Trophoblast cell (in vitro differentiated cells and primary cell): ENCODE measurements around the gene CDH19.

Experiments
- DNase-seq, 2 donors: peaks; one replicate each; pipeline ENCODE4 v3.0.0-alpha.2; 2016
- H2AFZ ChIP-seq: 2 replicates; pipeline ENCODE4 v1.6.1; 2013; ENCODE audit warnings: low read length, moderate library complexity, mild to moderate bottlenecking; ENCODE audit not compliant: insufficient read depth, poor library complexity
- H2AK5ac ChIP-seq: 2 replicates; pipeline ENCODE4 v1.6.1; 2013; ENCODE audit warnings: mild to moderate bottlenecking, low read length
- H2BK120ac ChIP-seq: 2 replicates; pipeline ENCODE4 v1.6.1; 2013; ENCODE audit warnings: low read length, mild to moderate bottlenecking, moderate library complexity; ENCODE audit not compliant: insufficient read depth, poor library complexity
- H2BK12ac ChIP-seq: 2 replicates; pipeline ENCODE4 v1.6.1; 2013; ENCODE audit warnings: mild to moderate bottlenecking, low read length, moderate library complexity
- H2BK5ac ChIP-seq: 2 replicates; pipeline ENCODE4 v1.6.1; 2013; ENCODE audit warnings: low read length, low read depth, moderate library complexity, mild to moderate bottlenecking; ENCODE audit not compliant: poor library complexity
- H3K14ac ChIP-seq: 2 replicates; pipeline ENCODE4 v1.6.1; 2013; ENCODE audit warnings: mild to moderate bottlenecking, low read length
- H3K18ac ChIP-seq: 2 replicates; pipeline ENCODE4 v1.6.1; 2013; ENCODE audit warnings: mild to moderate bottlenecking, low read length
- H3K23ac ChIP-seq: 2 replicates; pipeline ENCODE4 v1.6.1; 2013; ENCODE audit warnings: low read length
- H3K27ac ChIP-seq: 2 replicates; pipeline ENCODE4 v1.5.1; 2013; ENCODE audit warnings: low read depth, mild to moderate bottlenecking, inconsistent platforms, low read length, moderate library complexity
- H3K27me3 ChIP-seq: 2 replicates; pipeline ENCODE4 v1.6.1; 2013; ENCODE audit warnings: inconsistent platforms, mild to moderate bottlenecking, low read length, moderate library complexity; ENCODE audit not compliant: insufficient read depth
- H3K36me3 ChIP-seq, 2 experiments: 1 replicate in 1 of 2; 2 replicates in 1 of 2; pipeline ENCODE4 v1.6.1; 2013; ENCODE audit warnings: low read length in 2 of 2, mild to moderate bottlenecking in 2 of 2, moderate library complexity in 1 of 2; ENCODE audit not compliant: insufficient read depth in 2 of 2, control insufficient read depth in 1 of 2
- H3K4ac ChIP-seq: 2 replicates; pipeline ENCODE4 v1.6.1; 2013; ENCODE audit warnings: low read depth, mild to moderate bottlenecking, low read length, moderate library complexity
- H3K4me1 ChIP-seq, 2 experiments: 1 replicate in 1 of 2; 2 replicates in 1 of 2; pipeline ENCODE4 v1.6.1; 2013; ENCODE audit warnings: low read length in 2 of 2, mild to moderate bottlenecking in 2 of 2, moderate library complexity in 1 of 2; ENCODE audit not compliant: insufficient read depth in 2 of 2, control insufficient read depth in 1 of 2
- H3K4me2 ChIP-seq: 2 replicates; pipeline ENCODE4 v1.6.1; 2013; ENCODE audit warnings: inconsistent platforms, mild to moderate bottlenecking, low read length, moderate library complexity
- H3K4me3 ChIP-seq: 2 replicates; pipeline ENCODE4 v1.5.1; 2013; ENCODE audit warnings: mild to moderate bottlenecking, low read depth, low read length, inconsistent platforms
- H3K79me1 ChIP-seq: one replicate; pipeline ENCODE4 v1.6.1; 2013; ENCODE audit warnings: low read length
- H3K79me2 ChIP-seq: 2 replicates; pipeline ENCODE4 v1.6.1; 2013; ENCODE audit warnings: low read length, mild to moderate bottlenecking; ENCODE audit not compliant: control insufficient read depth, insufficient read depth, poor library complexity
- H3K9ac ChIP-seq: 2 replicates; pipeline ENCODE4 v1.6.1; 2013; ENCODE audit warnings: mild to moderate bottlenecking, low read length
- H3K9me3 ChIP-seq: 2 replicates; pipeline ENCODE4 v1.6.1; 2013; ENCODE audit warnings: low read depth, mild to moderate bottlenecking, control low read depth, inconsistent platforms, low read length; ENCODE audit not compliant: insufficient read depth
- H4K12ac ChIP-seq: 2 replicates; pipeline ENCODE4 v1.6.1; 2013; ENCODE audit warnings: low read depth, mild to moderate bottlenecking, low read length, moderate library complexity
- H4K8ac ChIP-seq: 2 replicates; pipeline ENCODE4 v1.6.1; 2013; ENCODE audit warnings: low read depth, mild to moderate bottlenecking, low read length, moderate library complexity
- H4K91ac ChIP-seq: one replicate; pipeline ENCODE4 v1.6.1; 2013; ENCODE audit warnings: low read depth, mild to moderate bottlenecking, low read length, moderate library complexity
- WGBS: extraction: QIAGEN DNeasy Blood & Tissue Kit; methylation state at CpG from one replicate; pipeline ENCODE4 v1.1.7; 2013; ENCODE audit warnings: missing lambda C conversion rate; ENCODE audit not compliant: insufficient read length, insufficient coverage; ENCODE audit errors: extremely low coverage; 5-methylcytosine and 5-hydroxymethylcytosine counted together

The CDH19 gene

DNA sequence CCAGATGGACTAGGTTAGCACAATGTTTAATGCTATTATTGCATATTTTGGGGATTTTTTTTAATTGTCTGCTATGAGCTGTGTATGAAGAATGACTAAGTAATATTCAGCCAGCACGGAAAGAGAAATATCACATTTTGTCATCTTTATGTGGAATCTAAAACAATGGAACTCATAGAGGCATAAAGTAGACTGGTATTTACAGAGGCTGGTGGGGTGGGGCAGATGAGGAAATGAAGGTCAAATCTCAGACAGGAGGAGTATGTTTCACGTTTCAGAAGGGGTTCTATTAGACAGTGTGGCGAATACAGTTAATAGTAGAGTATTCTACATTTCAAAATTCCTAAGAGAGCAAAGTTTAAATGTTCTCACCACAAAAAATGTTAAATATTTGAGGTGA is 4.7 kb downstream of the CDH19 start:
- H3K9ac ChIP-seq = no peak overlapping the region
- H3K9me3 ChIP-seq = no peaks in the 10 kb centered on the region
- H3K18ac ChIP-seq = no peak overlapping the region
- no peak overlapping the region for H2BK5ac ChIP-seq
- H3K4ac ChIP-seq = no peak overlapping the region
- no peak overlapping the region for H2AFZ ChIP-seq
- H3K79me2 ChIP-seq = no peaks in the 10 kb centered on the region
- no peak overlapping the region for H2AK5ac ChIP-seq
- no peak overlapping the region for H4K91ac ChIP-seq
- H3K4me2 ChIP-seq = no peak overlapping the region
- H3K4me1 ChIP-seq = no peaks in the 10 kb centered on the region
- WGBS = no CpG with 5 or more reads among the region's 3 CpGs
- H3K27ac ChIP-seq = no peak overlapping the region
- H3K27me3 ChIP-seq = no peaks in the 10 kb centered on the region
- H4K12ac ChIP-seq = no peak overlapping the region
- H2BK12ac ChIP-seq = no peak overlapping the region
- no peak overlapping the region for H3K23ac ChIP-seq
- H3K4me3 ChIP-seq = no peak overlapping the region
- no peak overlapping the region for H2BK120ac ChIP-seq
- no peak overlapping the region for H4K8ac ChIP-seq
- no peak for DNase-seq
- no peaks in the 10 kb centered on the region for H3K36me3 ChIP-seq
- no peak overlapping the region for H3K14ac ChIP-seq
- H3K79me1 ChIP-seq = no peaks in the 10 kb centered on the region

DNA sequence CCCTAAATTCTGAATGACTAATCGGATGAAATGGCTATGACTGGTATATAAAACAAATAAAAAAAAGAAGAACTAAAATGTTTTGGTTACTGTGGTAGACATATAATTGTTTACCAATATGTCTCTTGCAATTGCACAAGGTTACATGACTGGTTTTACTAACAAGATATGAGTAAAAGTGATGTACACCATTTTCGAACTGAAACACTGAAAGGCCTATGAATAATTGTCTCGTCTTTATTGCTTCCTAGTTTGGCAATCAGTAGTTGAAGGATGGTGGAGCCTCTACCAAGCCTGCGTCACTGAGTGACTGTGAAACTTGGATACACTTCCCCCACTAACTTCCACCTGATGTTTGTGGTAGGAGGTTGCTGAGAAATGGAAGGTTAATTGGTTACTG is 16.5 kb downstream of the CDH19 start:
- Histone ChIP-seq H3K4ac (no peak overlapping the region), H2BK5ac (no peak overlapping the region), H3K79me2 (no peaks in the 10 kb centered on the region), H2AK5ac (no peak overlapping the region), H3K23ac (no peak overlapping the region), H4K91ac (no peak overlapping the region), H3K14ac (no peak overlapping the region), H3K4me1 (no peaks in the 10 kb centered on the region), H3K36me3 (no peaks in the 10 kb centered on the region), H4K8ac (no peak overlapping the region), H3K9me3 (no peaks in the 10 kb centered on the region), H2BK120ac (no peak overlapping the region), H3K4me3 (no peak overlapping the region), H4K12ac (no peak overlapping the region), H3K27ac (no peak overlapping the region), H2BK12ac (no peak overlapping the region), H3K18ac (no peak overlapping the region), H3K27me3 (no peaks in the 10 kb centered on the region), H3K4me2 (no peak overlapping the region), H2AFZ (no peak overlapping the region), H3K9ac (no peak overlapping the region), H3K79me1 (no peaks in the 10 kb centered on the region)
- WGBS = no CpG with 5 or more reads among the region's 4 CpGs
- DNase-seq = no peak

- Histone ChIP-seq H2AFZ (no peak overlapping the region), H3K23ac (no peak overlapping the region), H3K79me1 (no peaks in the 10 kb centered on the region), H3K4me1 (no peaks in the 10 kb centered on the region), H3K4me2 (no peak overlapping the region), H3K18ac (no peak overlapping the region), H2BK5ac (no peak overlapping the region), H3K36me3 (no peaks in the 10 kb centered on the region), H3K27ac (no peak overlapping the region), H4K91ac (no peak overlapping the region), H3K79me2 (no peaks in the 10 kb centered on the region), H4K12ac (no peak overlapping the region), H2BK120ac (no peak overlapping the region), H2BK12ac (no peak overlapping the region), H4K8ac (no peak overlapping the region), H2AK5ac (no peak overlapping the region), H3K9ac (no peak overlapping the region), H3K9me3 (no peaks in the 10 kb centered on the region), H3K27me3 (no peaks in the 10 kb centered on the region), H3K14ac (no peak overlapping the region), H3K4ac (no peak overlapping the region), H3K4me3 (no peak overlapping the region)
- DNase-seq = no peak
These were observed 21.7 kb downstream of the CDH19 start for GRCh38 chr18:66582211-66582610.

- Histone ChIP-seq H3K4ac (no peak overlapping the region), H3K36me3 (no peaks in the 10 kb centered on the region), H3K14ac (no peak overlapping the region), H3K4me3 (no peak overlapping the region), H3K4me2 (no peak overlapping the region), H3K27ac (no peak overlapping the region), H4K12ac (no peak overlapping the region), H2AFZ (no peak overlapping the region), H3K79me2 (no peaks in the 10 kb centered on the region), H3K4me1 (no peaks in the 10 kb centered on the region), H3K9me3 (no peaks in the 10 kb centered on the region), H2BK120ac (no peak overlapping the region), H3K27me3 (no peaks in the 10 kb centered on the region), H4K8ac (no peak overlapping the region), H3K23ac (no peak overlapping the region), H3K18ac (no peak overlapping the region), H3K9ac (no peak overlapping the region), H2BK5ac (no peak overlapping the region), H3K79me1 (no peaks in the 10 kb centered on the region), H2BK12ac (no peak overlapping the region), H4K91ac (no peak overlapping the region), H2AK5ac (no peak overlapping the region)
- no peak for DNase-seq
- no CpG with 5 or more reads among the region's 2 CpGs for WGBS
These were observed 28.6 kb downstream of the CDH19 start for GRCh38 chr18:66575263-66575662.

DNA sequence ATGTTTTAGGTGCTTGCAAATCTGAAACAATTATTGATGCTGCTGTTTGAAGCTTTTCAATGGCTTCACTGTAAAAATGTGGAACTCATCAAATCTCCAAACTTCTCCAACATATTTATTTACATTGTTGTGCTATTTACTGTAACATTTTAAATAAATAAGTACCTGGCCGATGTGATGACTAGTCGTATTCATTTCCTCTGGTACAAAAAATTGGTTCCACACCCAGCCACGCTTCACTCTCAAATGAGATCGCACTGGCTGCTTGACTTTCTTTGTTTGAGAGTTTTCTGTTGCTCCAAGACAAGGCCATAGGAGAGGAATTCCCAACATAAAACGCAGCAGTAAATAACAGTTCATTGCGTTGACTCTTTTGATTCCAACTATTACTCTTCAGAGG is 32.0 kb downstream of the CDH19 start:
- Histone ChIP-seq H3K27me3 (no peaks in the 10 kb centered on the region), H3K4me2 (no peak overlapping the region), H3K79me1 (no peaks in the 10 kb centered on the region), H3K14ac (no peak overlapping the region), H2BK120ac (no peak overlapping the region), H3K9me3 (no peaks in the 10 kb centered on the region), H3K23ac (no peak overlapping the region), H2AK5ac (no peak overlapping the region), H3K9ac (no peak overlapping the region), H3K27ac (no peak overlapping the region), H4K91ac (no peak overlapping the region), H2AFZ (no peak overlapping the region), H3K79me2 (no peaks in the 10 kb centered on the region), H3K4ac (no peak overlapping the region), H3K4me3 (no peak overlapping the region), H4K12ac (no peak overlapping the region), H3K36me3 (no peaks in the 10 kb centered on the region), H2BK5ac (no peak overlapping the region), H2BK12ac (no peak overlapping the region), H4K8ac (no peak overlapping the region), H3K4me1 (no peaks in the 10 kb centered on the region), H3K18ac (no peak overlapping the region)
- DNase-seq = no peak
- no CpG with 5 or more reads among the region's 6 CpGs for whole genome bisulfite sequencing
